NT2/D1 (cell line): ENCODE data around the gene TBC1D22A.

Experiments used
- SUZ12 ChIP-seq: IDR thresholded peaks from 2 replicates; pipeline ENCODE4 v1.6.1; 2011; ENCODE audit not compliant: insufficient read length, insufficient read depth; ENCODE audit errors: extremely low read depth
- ZNF274 ChIP-seq: IDR thresholded peaks from 2 replicates; pipeline ENCODE4 v1.6.1; 2011; ENCODE audit warnings: mild to moderate bottlenecking, low read depth, low read length

DNA sequence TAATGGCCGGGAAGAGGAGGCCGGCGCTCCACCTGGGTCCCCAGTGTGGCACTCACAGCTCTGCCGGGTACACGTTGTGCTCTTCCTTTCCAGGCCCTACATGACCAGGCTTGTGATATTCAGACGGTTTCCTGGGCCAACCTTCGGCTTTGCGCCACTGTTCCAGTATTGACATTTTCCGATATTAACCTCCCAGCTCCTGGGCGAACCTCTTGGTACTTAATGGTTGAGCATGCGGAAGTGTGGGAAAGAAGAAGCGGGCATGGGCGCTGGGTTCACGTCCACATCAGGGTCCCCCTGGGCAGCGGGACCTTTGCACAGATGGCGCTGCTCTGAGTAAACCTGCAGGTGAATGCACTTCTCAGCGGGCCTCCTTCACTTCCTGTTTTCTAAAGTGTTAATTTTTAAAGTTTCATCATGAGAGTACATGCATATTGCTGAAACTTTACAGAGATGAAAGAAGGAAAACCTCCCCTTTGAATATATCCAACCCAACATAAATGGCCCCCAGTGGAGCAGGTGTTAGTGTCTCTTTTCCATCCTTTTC is 286.7 kb downstream of the TBC1D22A start:
- no peak for TF ChIP-seq ZNF274
- no peak for TF ChIP-seq SUZ12
